Uterus (tissue), 2 donors: ENCODE measurements around the gene UBE2O.

Experiments
- CTCF ChIP-seq, 4 experiments: fragments of 200-600 bp in 2 of 4; fragments of 450-650 bp in 2 of 4; sonication (generic) in 2 of 4; IDR thresholded peaks; one replicate each; pipeline ENCODE4 v1.5.1; 2016 to 2019; ENCODE audit warnings: antibody characterized with exemption in 4 of 4, mild to moderate bottlenecking in 2 of 4, moderate library complexity in 1 of 4
- POLR2A ChIP-seq, 2 donors: fragments of 450-650 bp; IDR thresholded peaks; one replicate each; pipeline ENCODE4 v1.6.1; 2016; ENCODE audit warnings: antibody characterized with exemption in 2 of 2, mild to moderate bottlenecking in 1 of 2, moderate library complexity in 1 of 2

GRCh38 chr17:76492989-76493501 lies 40.1 kb upstream of the UBE2O start:
- TF ChIP-seq POLR2A (IDR thresholded peaks at IDR 0.05), result peak in 1 of 2 donors; percentile 9
- TF ChIP-seq CTCF (IDR thresholded peaks at IDR 0.05), result no peak
